ENCODE measurements around the gene SNRNP40.

- no peak for TF ChIP-seq CTCF (IDR thresholded peaks at IDR 0.05; ENCODE audit: insufficient read depth, low read length, poor library complexity, severe bottlenecking)
- no peak for TF ChIP-seq EZH2phosphoT487 (conservative IDR thresholded peaks at IDR 0.05; ENCODE audit: low read length)
These were observed 3.6 kb upstream of the SNRNP40 start for GRCh38 chr1:31300193-31300592.
